Stimulated activated CD4-positive, alpha-beta T cell treated with anti-CD3 and anti-CD28 coated beads, Interleukin-15, amount 100 ng/mL, for 1 hour (primary cell): ENCODE results near the gene YIPF5.

Experiments
- DNase-seq, 2 donors: peaks; one replicate each; pipeline ENCODE4 v3.0.0-alpha.2; 2020; ENCODE audit warnings: low read depth in 1 of 2, low spot score in 1 of 2

The YIPF5 gene

GRCh38 chr5:144170276-144171024, at the start of gene YIPF5, which contains the start of gene KCTD16:
Gene YIPF5 (minus strand): TSS chr5:144170659. CDS start chr5:144169955, 704 bp downstream.
Gene KCTD16 (plus strand): TSS chr5:144170873.
- peak; percentile 93 to 95 for DNase-seq

GRCh38 chr5:144219869-144220268, 49.4 kb upstream of the YIPF5 start:
- DNase-seq: no peak

GRCh38 chr5:144210655-144211054, 40.2 kb upstream of the YIPF5 start:
- no peak for DNase-seq

GRCh38 chr5:144209361-144209760, 38.9 kb upstream of the YIPF5 start:
- DNase-seq: no peak

GRCh38 chr5:144207875-144208444, 37.5 kb upstream of the YIPF5 start:
- no peak for DNase-seq

- DNase-seq: no peak
These were observed 35.7 kb upstream of the YIPF5 start for GRCh38 chr5:144206141-144206540.

GRCh38 chr5:144205141-144205551, 34.7 kb upstream of the YIPF5 start:
- no peak for DNase-seq

GRCh38 chr5:144203750-144204596, 33.5 kb upstream of the YIPF5 start:
- no peak for DNase-seq

- no peak for DNase-seq
These were observed 32.3 kb upstream of the YIPF5 start for GRCh38 chr5:144202726-144203125.

- DNase-seq: no peak
These were observed 31.6 kb upstream of the YIPF5 start for GRCh38 chr5:144202072-144202471.

- no peak for DNase-seq
These were observed 31.1 kb upstream of the YIPF5 start for GRCh38 chr5:144201588-144201987.

GRCh38 chr5:144198386-144198785, 27.9 kb upstream of the YIPF5 start:
- DNase-seq: no peak

- no peak for DNase-seq
These were observed 26.2 kb upstream of the YIPF5 start for GRCh38 chr5:144196612-144197011.

GRCh38 chr5:144195448-144195847, 25.0 kb upstream of the YIPF5 start:
- no peak for DNase-seq

GRCh38 chr5:144194144-144194543, 23.7 kb upstream of the YIPF5 start:
- DNase-seq: no peak

GRCh38 chr5:144192661-144193060, 22.2 kb upstream of the YIPF5 start:
- DNase-seq: no peak

- DNase-seq: no peak
These were observed 21.5 kb upstream of the YIPF5 start for GRCh38 chr5:144191998-144192397.

GRCh38 chr5:144191531-144191930, 21.1 kb upstream of the YIPF5 start:
- DNase-seq: no peak

- DNase-seq: peak; percentile 39 to 61
These were observed 19.5 kb upstream of the YIPF5 start for GRCh38 chr5:144189800-144190429.

GRCh38 chr5:144187699-144188294, 17.3 kb upstream of the YIPF5 start:
- peak in 1 of 2 donors; percentile 52 for DNase-seq
